PC-3 (cell line): Measurements from ENCODE around the gene MPPED2.

Experiments
- EZH2 ChIP-seq: fragments of 300-600 bp; sonication (generic); IDR thresholded peaks from one replicate; pipeline ENCODE4 v1.6.1; 2017; ENCODE audit warnings: antibody characterized with exemption, mild to moderate bottlenecking, low read length; ENCODE audit not compliant: unreplicated experiment
- EZH2phosphoT487 ChIP-seq: fragments of 300-600 bp; sonication (generic); IDR thresholded peaks from 2 replicates; pipeline ENCODE4 v1.6.1; 2018; ENCODE audit warnings: mild to moderate bottlenecking, antibody characterized with exemption, low read length, borderline replicate concordance
- TF ChIP-seq, protein P1 (sequence below): fragments of 300-600 bp; sonication (generic); conservative IDR thresholded peaks from 2 replicates; pipeline ENCODE4 v1.5.1; 2017; ENCODE audit warnings: antibody characterized with exemption, low read depth, mild to moderate bottlenecking, low read length

DNA sequence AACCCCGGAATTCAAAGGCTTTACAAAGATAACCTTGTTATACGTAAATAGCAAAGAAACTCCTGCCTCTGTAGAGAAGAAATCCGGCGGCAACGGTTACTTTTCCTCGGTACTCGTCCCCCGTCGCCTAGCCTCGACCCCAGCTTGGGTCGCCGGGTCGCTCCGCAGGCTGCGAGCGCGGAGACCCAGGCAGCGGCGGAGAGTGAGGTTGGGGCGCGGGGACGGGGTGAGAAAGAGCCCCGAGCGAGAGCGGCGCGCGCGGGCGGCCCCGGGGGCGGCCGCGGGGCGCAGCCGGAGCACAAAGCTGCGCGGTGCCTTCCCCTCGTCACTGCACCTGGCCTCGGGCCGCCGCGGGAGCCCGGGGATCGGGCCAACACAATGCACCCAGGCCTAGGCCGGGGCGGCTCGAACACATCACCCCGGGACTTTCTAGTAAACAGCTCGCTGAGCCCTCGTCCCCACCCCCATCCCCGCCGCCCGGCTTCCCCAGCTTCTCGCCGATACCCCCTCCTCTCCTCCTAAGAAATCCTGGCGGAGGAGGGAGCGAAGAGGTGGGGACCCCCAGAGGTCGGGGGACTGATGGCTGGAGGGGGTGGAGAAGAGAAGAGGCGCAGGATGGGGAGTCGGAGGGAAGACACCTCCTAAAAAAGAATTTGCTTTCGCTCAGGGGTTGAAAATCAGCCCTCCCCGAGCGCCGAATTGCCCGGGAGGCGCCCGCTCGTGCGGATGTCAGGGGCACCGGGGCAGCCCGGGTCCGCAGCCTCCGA, 845 bp downstream of the MPPED2 start:
- TF ChIP-seq, protein P1, sequence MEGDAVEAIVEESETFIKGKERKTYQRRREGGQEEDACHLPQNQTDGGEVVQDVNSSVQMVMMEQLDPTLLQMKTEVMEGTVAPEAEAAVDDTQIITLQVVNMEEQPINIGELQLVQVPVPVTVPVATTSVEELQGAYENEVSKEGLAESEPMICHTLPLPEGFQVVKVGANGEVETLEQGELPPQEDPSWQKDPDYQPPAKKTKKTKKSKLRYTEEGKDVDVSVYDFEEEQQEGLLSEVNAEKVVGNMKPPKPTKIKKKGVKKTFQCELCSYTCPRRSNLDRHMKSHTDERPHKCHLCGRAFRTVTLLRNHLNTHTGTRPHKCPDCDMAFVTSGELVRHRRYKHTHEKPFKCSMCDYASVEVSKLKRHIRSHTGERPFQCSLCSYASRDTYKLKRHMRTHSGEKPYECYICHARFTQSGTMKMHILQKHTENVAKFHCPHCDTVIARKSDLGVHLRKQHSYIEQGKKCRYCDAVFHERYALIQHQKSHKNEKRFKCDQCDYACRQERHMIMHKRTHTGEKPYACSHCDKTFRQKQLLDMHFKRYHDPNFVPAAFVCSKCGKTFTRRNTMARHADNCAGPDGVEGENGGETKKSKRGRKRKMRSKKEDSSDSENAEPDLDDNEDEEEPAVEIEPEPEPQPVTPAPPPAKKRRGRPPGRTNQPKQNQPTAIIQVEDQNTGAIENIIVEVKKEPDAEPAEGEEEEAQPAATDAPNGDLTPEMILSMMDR: no peak
- TF ChIP-seq EZH2: no peak
- no peak for TF ChIP-seq EZH2phosphoT487
